GM21619 (cell line): ENCODE results near the gene RTP5.
"Not testable (repeated sequence)": the region's sequence is repeated elsewhere in the genome, so short reads cannot be mapped to it uniquely, and the experiment has no call there.

ENCODE experiments used
- ATAC-seq: cut with Tn5 transposase; IDR thresholded peaks from one replicate; pipeline ENCODE4 v1.9.1; 2021; ENCODE audit not compliant: unreplicated experiment

Gene RTP5

GRCh38 chr2:241870611-241871537 lies 1.3 kb downstream of the RTP5 start:
- no peak for ATAC-seq

GRCh38 chr2:241871538-241872312 lies 2.2 kb downstream of the RTP5 start:
- no peak for ATAC-seq

- ATAC-seq: no peak
Measured at GRCh38 chr2:241872313-241872642, 2.7 kb downstream of the RTP5 start.

- no peak for ATAC-seq
Measured at GRCh38 chr2:241873081-241873802, 3.7 kb downstream of the RTP5 start.

GRCh38 chr2:241873803-241874110 lies 4.2 kb downstream of the RTP5 start:
- no peak for ATAC-seq

GRCh38 chr2:241874277-241874925 lies 4.9 kb downstream of the RTP5 start:
- no peak for ATAC-seq

- not testable (repeated sequence) for ATAC-seq
Measured at GRCh38 chr2:241875754-241876527, 6.4 kb downstream of the RTP5 start.

GRCh38 chr2:241876528-241877196 lies 7.1 kb downstream of the RTP5 start:
- no peak for ATAC-seq

GRCh38 chr2:241877197-241877685 lies 7.7 kb downstream of the RTP5 start:
- no peak for ATAC-seq

- no peak for ATAC-seq
Measured at GRCh38 chr2:241877989-241878970, 8.8 kb downstream of the RTP5 start.

- no peak for ATAC-seq
Measured at GRCh38 chr2:241879326-241879725, 9.8 kb downstream of the RTP5 start.

- no peak for ATAC-seq
Measured at GRCh38 chr2:241880311-241881073, 11.0 kb downstream of the RTP5 start.

GRCh38 chr2:241882091-241882625 lies 12.6 kb downstream of the RTP5 start:
- ATAC-seq: peak; percentile 58

GRCh38 chr2:241884951-241885290 lies 15.4 kb downstream of the RTP5 start:
- ATAC-seq: no peak

- ATAC-seq: no peak
Measured at GRCh38 chr2:241885291-241885945, 15.9 kb downstream of the RTP5 start.

GRCh38 chr2:241885946-241886643 lies 16.6 kb downstream of the RTP5 start:
- ATAC-seq: no peak
